Measurements from ENCODE around the gene TMBIM1. TPM values are rescaled to one million over a fixed set of nuclear protein-coding genes. Genes with fewer than 3 reads are reported as not detected.

Gene TMBIM1
- total RNA-seq, 3 donors from 2014 or later = 168 to 330 (median 170) TPM

DNA sequence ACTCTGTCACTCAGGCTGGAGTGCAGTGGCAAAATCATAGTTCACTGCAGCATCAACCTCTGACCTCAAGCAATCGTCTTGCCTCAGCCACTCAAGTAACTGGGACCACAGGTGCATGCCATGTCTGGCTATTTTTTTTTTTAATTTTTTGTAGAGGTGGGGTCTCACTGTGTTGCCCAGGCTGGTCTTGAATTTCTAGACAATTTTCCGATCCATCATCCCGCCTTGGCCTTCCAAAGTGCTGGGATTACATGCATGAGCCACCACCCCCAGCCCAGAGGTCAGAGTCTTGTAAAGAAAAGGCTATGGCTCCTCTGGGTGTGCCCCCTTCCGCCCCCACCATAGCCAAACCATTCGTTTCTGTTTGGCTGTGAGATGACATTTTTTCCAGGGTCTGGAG lies 13.1 kb upstream of the TMBIM1 start:
- DNase-seq (ENCODE audit: low spot score in 2 of 2) = no peak
- no peak for TF ChIP-seq POLR2AphosphoS5 (IDR thresholded peaks at IDR 0.05)
- TF ChIP-seq POLR2A (IDR thresholded peaks at IDR 0.05) = no peak
- TF ChIP-seq, protein P1, sequence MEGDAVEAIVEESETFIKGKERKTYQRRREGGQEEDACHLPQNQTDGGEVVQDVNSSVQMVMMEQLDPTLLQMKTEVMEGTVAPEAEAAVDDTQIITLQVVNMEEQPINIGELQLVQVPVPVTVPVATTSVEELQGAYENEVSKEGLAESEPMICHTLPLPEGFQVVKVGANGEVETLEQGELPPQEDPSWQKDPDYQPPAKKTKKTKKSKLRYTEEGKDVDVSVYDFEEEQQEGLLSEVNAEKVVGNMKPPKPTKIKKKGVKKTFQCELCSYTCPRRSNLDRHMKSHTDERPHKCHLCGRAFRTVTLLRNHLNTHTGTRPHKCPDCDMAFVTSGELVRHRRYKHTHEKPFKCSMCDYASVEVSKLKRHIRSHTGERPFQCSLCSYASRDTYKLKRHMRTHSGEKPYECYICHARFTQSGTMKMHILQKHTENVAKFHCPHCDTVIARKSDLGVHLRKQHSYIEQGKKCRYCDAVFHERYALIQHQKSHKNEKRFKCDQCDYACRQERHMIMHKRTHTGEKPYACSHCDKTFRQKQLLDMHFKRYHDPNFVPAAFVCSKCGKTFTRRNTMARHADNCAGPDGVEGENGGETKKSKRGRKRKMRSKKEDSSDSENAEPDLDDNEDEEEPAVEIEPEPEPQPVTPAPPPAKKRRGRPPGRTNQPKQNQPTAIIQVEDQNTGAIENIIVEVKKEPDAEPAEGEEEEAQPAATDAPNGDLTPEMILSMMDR (IDR thresholded peaks at IDR 0.05) = no peak
- Histone ChIP-seq H3K4me1 (no peaks in the 10 kb centered on the region), H3K36me3 (no peaks in the 10 kb centered on the region), H3K4me3 (no peak overlapping the region), H3K9me3 (no peaks in the 10 kb centered on the region), H3K27me3 (no peaks in the 10 kb centered on the region), H3K27ac (no peak overlapping the region)
- intact Hi-C loops (cut with DNase I; ENCODE audit: low total_unique reads) = no loop called here

DNA sequence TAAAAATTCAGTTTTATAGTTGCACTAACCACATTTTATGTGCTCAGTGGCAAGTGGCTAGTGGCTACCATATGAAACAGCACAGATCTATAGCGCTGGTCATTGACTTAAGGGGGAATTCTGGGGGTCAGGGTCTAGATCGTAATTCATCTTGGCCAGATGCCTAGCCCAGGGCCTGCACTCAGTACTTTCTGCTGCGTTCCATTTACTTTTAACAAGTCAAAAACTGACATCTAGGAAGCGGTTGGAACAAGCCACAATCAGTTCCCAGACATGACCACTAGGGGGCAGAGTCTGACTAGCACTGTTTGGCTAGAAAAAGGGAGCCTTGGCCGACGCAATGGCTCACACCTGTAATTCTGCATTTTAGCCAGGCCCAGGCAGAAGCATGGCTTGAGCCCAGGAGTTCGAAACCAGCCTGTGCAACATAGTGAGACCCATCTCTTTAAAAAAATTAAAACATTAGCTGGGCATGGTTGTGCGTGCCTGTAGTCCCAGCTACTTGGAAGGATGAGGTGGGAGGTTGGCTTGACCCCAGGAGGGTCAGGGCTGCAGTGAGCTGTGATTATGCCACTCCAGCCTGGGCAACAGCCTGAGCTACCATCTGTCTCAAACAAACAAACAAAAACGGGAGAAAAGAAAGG lies 9.0 kb upstream of the TMBIM1 start:
- Histone ChIP-seq H3K4me1 (no peaks in the 10 kb centered on the region), H3K4me3 (no peak overlapping the region), H3K36me3 (no peaks in the 10 kb centered on the region), H3K27me3 (no peaks in the 10 kb centered on the region), H3K27ac (no peak overlapping the region), H3K9me3 (no peaks in the 10 kb centered on the region)
- intact Hi-C loops (cut with DNase I; ENCODE audit: low total_unique reads) = no loop called here
- peak; percentile 80 to 85 for DNase-seq (ENCODE audit: low spot score in 2 of 2)
- TF ChIP-seq POLR2A (IDR thresholded peaks at IDR 0.05) (no peak), POLR2AphosphoS5 (IDR thresholded peaks at IDR 0.05) (peak in 2 of 3 donors; percentile 46 to 49)
- TF ChIP-seq, protein P1 (IDR thresholded peaks at IDR 0.05) = peak; percentile 95 to 98 (median 96)

DNA sequence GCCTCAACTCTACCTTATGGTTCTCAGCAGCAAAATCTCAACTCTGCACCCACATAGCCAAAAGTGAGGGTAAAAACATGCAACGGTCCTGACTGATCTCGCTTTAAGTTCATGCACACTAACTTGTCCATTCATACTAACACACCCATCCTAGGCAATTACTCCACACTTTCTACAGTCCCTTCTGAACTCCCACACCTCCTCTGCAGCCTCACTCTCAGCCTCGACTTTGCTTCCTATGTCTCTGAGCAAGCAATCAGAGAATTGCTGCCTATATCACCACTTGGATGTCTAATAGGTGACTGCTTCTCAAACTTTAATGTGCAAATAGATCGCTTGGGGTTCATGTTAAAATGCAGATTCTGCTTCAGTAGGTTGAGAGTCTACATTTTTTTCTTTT lies 7.8 kb upstream of the TMBIM1 start:
- Histone ChIP-seq H3K27me3 (no peaks in the 10 kb centered on the region), H3K36me3 (no peaks in the 10 kb centered on the region), H3K4me3 (no peak overlapping the region), H3K4me1 (peaks cover 0 to 2% of the 10 kb centered on the region in 2 donors), H3K9me3 (no peaks in the 10 kb centered on the region), H3K27ac (no peak overlapping the region)
- intact Hi-C loops (cut with DNase I; ENCODE audit: low total_unique reads) = no loop called here
- TF ChIP-seq POLR2A (IDR thresholded peaks at IDR 0.05) (no peak), POLR2AphosphoS5 (IDR thresholded peaks at IDR 0.05) (no peak)
- TF ChIP-seq, protein P1 (IDR thresholded peaks at IDR 0.05) = no peak
- no peak for DNase-seq (ENCODE audit: low spot score in 2 of 2)

DNA sequence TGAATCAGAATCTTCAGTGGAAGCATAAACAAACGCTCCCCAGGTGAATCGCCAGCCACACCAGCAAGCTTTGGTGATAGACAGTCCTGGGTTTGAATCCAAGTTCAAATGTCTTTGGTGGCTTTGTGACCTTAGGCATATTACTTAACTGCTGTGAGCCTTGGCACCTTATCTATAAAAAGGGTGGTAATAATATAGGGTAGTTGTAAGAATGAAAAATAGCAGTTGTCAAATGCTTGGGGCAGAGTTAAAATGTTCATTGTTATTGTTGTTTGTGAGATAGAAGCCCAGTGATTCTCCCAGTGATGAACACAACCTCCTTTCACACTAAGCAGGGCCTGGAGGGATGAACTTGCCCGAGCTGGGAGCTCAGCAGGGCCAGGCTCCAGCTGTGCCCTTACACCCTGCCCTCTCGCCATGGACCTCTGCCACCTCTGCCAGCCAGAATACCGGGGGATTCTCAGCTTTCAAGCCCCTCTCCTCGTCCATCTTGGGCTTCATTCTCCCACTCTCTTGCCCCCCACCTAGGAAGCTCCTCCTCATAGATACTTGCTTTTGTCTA lies 6.1 kb upstream of the TMBIM1 start:
- TF ChIP-seq POLR2AphosphoS5 (IDR thresholded peaks at IDR 0.05) = no peak
- TF ChIP-seq POLR2A (IDR thresholded peaks at IDR 0.05) = no peak
- TF ChIP-seq, protein P1 (IDR thresholded peaks at IDR 0.05) = no peak
- DNase-seq (ENCODE audit: low spot score in 2 of 2) = no peak
- Histone ChIP-seq H3K4me3 (peak overlapping the region in 1 of 3 donors; percentile 4), H3K9me3 (no peaks in the 10 kb centered on the region), H3K27me3 (no peaks in the 10 kb centered on the region), H3K27ac (peak overlapping the region; percentile 88 to 92), H3K4me1 (peaks cover 0 to 10% of the 10 kb centered on the region in 2 donors), H3K36me3 (no peaks in the 10 kb centered on the region)
- intact Hi-C loops (cut with DNase I; ENCODE audit: low total_unique reads) = no loop called here

DNA sequence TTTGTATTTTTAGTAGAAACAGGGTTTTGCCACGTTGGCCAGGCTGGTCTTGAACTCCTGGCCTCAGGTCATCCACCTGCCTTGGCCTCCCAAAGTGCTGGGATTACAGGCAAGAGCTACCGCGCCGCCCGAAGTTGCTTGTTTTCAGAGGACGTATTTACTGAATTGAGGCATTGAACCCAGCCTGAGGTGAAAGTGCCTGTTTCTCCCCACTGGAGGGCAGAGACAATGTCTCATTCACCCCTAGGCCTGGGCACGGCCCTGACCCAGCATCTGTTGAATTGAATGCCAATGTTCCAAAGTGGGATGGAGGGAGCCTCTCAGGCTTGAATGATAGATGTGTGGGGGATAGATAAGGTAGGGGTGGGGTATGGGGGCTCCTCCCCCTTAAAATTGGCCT lies 4.5 kb upstream of the TMBIM1 start:
- no peaks in the 10 kb centered on the region for H3K9me3 ChIP-seq
- TF ChIP-seq, protein P1 (IDR thresholded peaks at IDR 0.05) = no peak
- TF ChIP-seq POLR2AphosphoS5 (IDR thresholded peaks at IDR 0.05) (no peak), POLR2A (IDR thresholded peaks at IDR 0.05) (no peak)
- intact Hi-C loops (cut with DNase I; ENCODE audit: low total_unique reads) = no loop called here
- no peaks in the 10 kb centered on the region for H3K36me3 ChIP-seq
- no peak for DNase-seq (ENCODE audit: low spot score in 2 of 2)
- H3K27me3 ChIP-seq = no peaks in the 10 kb centered on the region
- peaks cover 0 to 10% of the 10 kb centered on the region in 2 donors for H3K4me1 ChIP-seq
- peak overlapping the region; percentile 58 to 92 for H3K27ac ChIP-seq
- no peak overlapping the region for H3K4me3 ChIP-seq

All from breast epithelium (tissue), 4 donors.